GM12873 (cell line): ENCODE data around the gene CHPT1.

ENCODE experiments used
- CTCF ChIP-seq: IDR thresholded peaks from 2 replicates; pipeline ENCODE4 v1.5.1; 2012; ENCODE audit warnings: low read depth, mild to moderate bottlenecking, moderate library complexity, low read length, control low read depth; ENCODE audit not compliant: insufficient read depth; ENCODE audit errors: missing control alignments

The CHPT1 gene

GRCh38 chr12:101671833-101672232 is 25.6 kb upstream of the CHPT1 start:
- no peak for TF ChIP-seq CTCF

GRCh38 chr12:101675555-101675954 is 21.9 kb upstream of the CHPT1 start:
- no peak for TF ChIP-seq CTCF

GRCh38 chr12:101678081-101678480 is 19.4 kb upstream of the CHPT1 start:
- no peak for TF ChIP-seq CTCF

GRCh38 chr12:101680240-101680639 is 17.2 kb upstream of the CHPT1 start:
- TF ChIP-seq CTCF, result no peak

GRCh38 chr12:101680647-101681046 is 16.8 kb upstream of the CHPT1 start:
- no peak for TF ChIP-seq CTCF

- no peak for TF ChIP-seq CTCF
Measured at GRCh38 chr12:101685092-101685491, 12.3 kb upstream of the CHPT1 start.

- no peak for TF ChIP-seq CTCF
Measured at GRCh38 chr12:101686176-101686575, 11.3 kb upstream of the CHPT1 start.
